CD4-positive, CD25-positive, alpha-beta regulatory T cell (primary cell): ENCODE measurements around the gene PTBP1. TPM values are rescaled to one million over a fixed set of nuclear protein-coding genes. Genes with fewer than 3 reads are reported as not detected.

Experiments
- ATAC-seq, 2 donors: fragments of 150-1000 bp; cut with Tn5 transposase; one replicate each; pipeline ENCODE4 v1.10.0; 2021; ENCODE audit warnings: low read depth in 2 of 2, moderate number of reproducible peaks in 2 of 2, moderate library complexity in 1 of 2
- DNase-seq, 3 donors: peaks; one replicate each; pipeline versions ENCODE4 v3.0.0 to v3.0.0-alpha.2; 2012 to 2022; ENCODE audit warnings: mixed read lengths in 1 of 3
- H3K27ac ChIP-seq: one replicate; pipeline ENCODE4 v1.7.0; 2013; ENCODE audit warnings: mild to moderate bottlenecking, low read length; ENCODE audit not compliant: insufficient read depth, poor library complexity, severe bottlenecking
- H3K27me3 ChIP-seq: one replicate; pipeline ENCODE4 v1.7.0; 2013; ENCODE audit warnings: low read length; ENCODE audit not compliant: control insufficient read depth, insufficient read depth
- H3K36me3 ChIP-seq: one replicate; pipeline ENCODE4 v1.7.0; 2013; ENCODE audit warnings: mild to moderate bottlenecking, low read length, moderate library complexity; ENCODE audit not compliant: control insufficient read depth, insufficient read depth
- H3K4me1 ChIP-seq: 2 replicates; pipeline ENCODE4 v1.7.0; 2013; ENCODE audit warnings: mild to moderate bottlenecking, low read length; ENCODE audit not compliant: insufficient read depth, control insufficient read depth, poor library complexity, severe bottlenecking
- H3K4me3 ChIP-seq: one replicate; pipeline ENCODE4 v1.7.0; 2013; ENCODE audit warnings: low read depth, mild to moderate bottlenecking, low read length, moderate library complexity
- H3K9me3 ChIP-seq, 2 experiments: 1 replicate in 1 of 2; 2 replicates in 1 of 2; pipeline ENCODE4 v1.7.0; 2013; ENCODE audit warnings: low read length in 2 of 2, mild to moderate bottlenecking in 1 of 2, moderate library complexity in 1 of 2; ENCODE audit not compliant: control insufficient read depth in 2 of 2
- H3K27ac Mint-ChIP-seq, 3 donors: one replicate each; pipeline ENCODE4 v1.8.0; 2020 to 2022; ENCODE audit warnings: mild to moderate bottlenecking in 3 of 3, mixed read lengths in 3 of 3, moderate library complexity in 2 of 3
- H3K27me3 Mint-ChIP-seq: one replicate; pipeline ENCODE4 v1.8.0; 2022; ENCODE audit warnings: mild to moderate bottlenecking, mixed read lengths
- H3K36me3 Mint-ChIP-seq: one replicate; pipeline ENCODE4 v1.8.0; 2020; ENCODE audit warnings: mixed read lengths
- H3K4me1 Mint-ChIP-seq, 4 donors: one replicate each; pipeline ENCODE4 v1.8.0; 2020 to 2022; ENCODE audit warnings: mixed read lengths in 4 of 4, mild to moderate bottlenecking in 1 of 4
- H3K4me3 Mint-ChIP-seq, 4 donors: one replicate each; pipeline ENCODE4 v1.8.0; 2020 to 2022; ENCODE audit warnings: mild to moderate bottlenecking in 4 of 4, mixed read lengths in 4 of 4, moderate library complexity in 3 of 4
- H3K9me3 Mint-ChIP-seq, 7 donors: one replicate each; pipeline ENCODE4 v1.8.0; 2020 to 2022; ENCODE audit warnings: mixed read lengths in 7 of 7, mild to moderate bottlenecking in 3 of 7, moderate library complexity in 2 of 7
- polyA plus RNA-seq, 4 donors: library from polyadenylated mRNA; unstranded; fragments of 300-500 nt; fragmentation: Illumina TruSeq; gene quantifications; one replicate each; pipeline ENCODE4 v1.2.3, GENCODE V29; 2021
- total RNA-seq: library from RNA; stranded (reverse); gene quantifications from one replicate; pipeline ENCODE4 v1.2.3, GENCODE V29; 2022

The PTBP1 gene
- total and polyA plus RNA-seq, 5 donors from 2014 or later = 108 to 308 (median 132) TPM

- no peak for ATAC-seq
Measured at GRCh38 chr19:778910-779653, 18.2 kb upstream of the PTBP1 start.

DNA sequence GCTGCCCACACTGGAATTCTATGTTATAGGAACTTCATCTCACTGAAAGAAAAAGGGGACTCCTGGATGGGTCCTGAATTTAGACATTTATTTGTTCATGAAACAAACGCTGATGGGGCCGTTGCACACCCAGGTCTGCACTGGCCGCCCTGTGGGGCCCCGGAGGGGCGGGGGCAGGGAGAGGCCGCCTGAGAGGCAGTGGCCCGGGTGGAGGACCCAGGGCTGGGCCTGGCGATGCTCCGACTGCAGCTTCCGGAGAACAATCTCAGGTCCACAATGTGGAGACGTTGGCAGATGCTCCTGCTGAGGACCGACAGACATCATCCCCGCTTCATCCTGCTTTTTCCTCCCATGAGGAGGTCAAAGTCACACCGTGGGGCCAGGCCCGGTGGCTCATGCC lies 16.3 kb upstream of the PTBP1 start:
- no peak for DNase-seq
- Mint-ChIP-seq H3K9me3 (no peaks in the 10 kb centered on the region), H3K27me3 (no peaks in the 10 kb centered on the region), H3K36me3 (no peaks in the 10 kb centered on the region), H3K27ac (no peak overlapping the region), H3K4me3 (no peak overlapping the region), H3K4me1 (no peaks in the 10 kb centered on the region)
- H3K27ac ChIP-seq = no peak overlapping the region
- no peaks in the 10 kb centered on the region for H3K36me3 ChIP-seq
- no peaks in the 10 kb centered on the region for H3K27me3 ChIP-seq
- no peaks in the 10 kb centered on the region for H3K4me1 ChIP-seq
- no peak for ATAC-seq
- no peaks in the 10 kb centered on the region for H3K9me3 ChIP-seq
- no peak overlapping the region for H3K4me3 ChIP-seq

More at GRCh38 chr19:778910-779653, 18.2 kb upstream of the PTBP1 start:
- H3K9me3 ChIP-seq = no peaks in the 10 kb centered on the region
- H3K4me3 Mint-ChIP-seq = no peak overlapping the region
- no peaks in the 10 kb centered on the region for H3K4me1 Mint-ChIP-seq
- no peaks in the 10 kb centered on the region for H3K9me3 Mint-ChIP-seq
- H3K4me3 ChIP-seq = no peak overlapping the region
- H3K27me3 ChIP-seq = no peaks in the 10 kb centered on the region
- H3K27me3 Mint-ChIP-seq = no peaks in the 10 kb centered on the region
- no peak overlapping the region for H3K27ac ChIP-seq
- peak overlapping the region in 1 of 3 donors; percentile 32 for H3K27ac Mint-ChIP-seq
- no peaks in the 10 kb centered on the region for H3K4me1 ChIP-seq
- H3K36me3 Mint-ChIP-seq = no peaks in the 10 kb centered on the region
- no peaks in the 10 kb centered on the region for H3K36me3 ChIP-seq
- no peak for DNase-seq

- Histone ChIP-seq H3K4me1 (no peaks in the 10 kb centered on the region), H3K4me3 (no peak overlapping the region), H3K9me3 (no peaks in the 10 kb centered on the region), H3K27me3 (no peaks in the 10 kb centered on the region), H3K27ac (no peak overlapping the region), H3K36me3 (no peaks in the 10 kb centered on the region)
- H3K9me3 Mint-ChIP-seq = no peaks in the 10 kb centered on the region
- no peak overlapping the region for H3K4me3 Mint-ChIP-seq
- no peaks in the 10 kb centered on the region for H3K27me3 Mint-ChIP-seq
- no peaks in the 10 kb centered on the region for H3K4me1 Mint-ChIP-seq
- no peak for DNase-seq
- H3K27ac Mint-ChIP-seq = no peak overlapping the region
- no peaks in the 10 kb centered on the region for H3K36me3 Mint-ChIP-seq
- no peak for ATAC-seq
Measured at GRCh38 chr19:781800-782184, 15.5 kb upstream of the PTBP1 start.

- Histone ChIP-seq H3K4me1 (no peaks in the 10 kb centered on the region), H3K9me3 (no peaks in the 10 kb centered on the region), H3K27me3 (no peaks in the 10 kb centered on the region), H3K4me3 (no peak overlapping the region), H3K27ac (no peak overlapping the region), H3K36me3 (no peaks in the 10 kb centered on the region)
- Mint-ChIP-seq H3K4me3 (no peak overlapping the region), H3K36me3 (no peaks in the 10 kb centered on the region), H3K4me1 (no peaks in the 10 kb centered on the region), H3K27me3 (no peaks in the 10 kb centered on the region), H3K27ac (no peak overlapping the region), H3K9me3 (no peaks in the 10 kb centered on the region)
- DNase-seq = no peak
- ATAC-seq = no peak
Measured at GRCh38 chr19:782185-782877, 14.9 kb upstream of the PTBP1 start.

DNA sequence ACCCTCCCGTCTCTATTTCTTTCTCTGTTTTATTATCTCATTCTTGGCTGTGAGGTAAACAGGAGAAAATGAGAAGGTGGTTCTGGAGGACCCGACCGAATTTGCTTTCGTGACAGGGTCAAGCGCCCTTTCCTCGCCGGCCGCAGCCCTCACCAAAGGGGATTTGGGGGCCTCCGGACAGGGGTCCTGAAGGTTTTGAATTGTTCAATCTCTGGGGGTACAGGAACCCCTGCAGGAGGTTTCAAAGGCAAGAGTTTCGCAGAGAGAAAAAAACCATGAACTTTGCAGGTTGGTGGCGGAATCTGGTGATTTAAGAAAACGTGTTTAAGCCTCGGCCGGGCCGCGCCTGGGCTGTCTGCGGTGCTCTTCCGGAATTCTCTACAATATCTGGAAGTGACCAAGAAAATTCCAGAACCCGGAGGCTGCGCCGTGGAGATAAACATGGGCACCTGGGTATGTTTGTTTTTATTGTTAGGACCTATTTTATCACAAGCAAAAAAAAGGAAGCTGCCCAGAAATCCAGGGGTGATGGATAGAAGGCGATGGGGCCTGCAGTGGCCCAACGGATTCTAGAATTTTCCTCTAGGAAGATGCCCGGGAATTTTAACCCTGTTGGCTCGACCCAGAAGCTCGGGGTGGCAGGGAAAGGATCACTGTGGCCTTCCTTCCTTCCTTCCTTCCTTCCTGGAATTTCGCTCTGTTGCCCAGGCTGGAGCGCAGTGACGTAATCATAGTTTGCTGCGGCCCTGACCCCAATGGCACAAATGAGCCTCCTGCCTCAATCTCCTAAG lies 14.2 kb upstream of the PTBP1 start:
- no peaks in the 10 kb centered on the region for H3K9me3 Mint-ChIP-seq
- ATAC-seq = no peak
- no peak overlapping the region for H3K27ac Mint-ChIP-seq
- Histone ChIP-seq H3K4me1 (no peaks in the 10 kb centered on the region), H3K27ac (no peak overlapping the region), H3K9me3 (no peaks in the 10 kb centered on the region), H3K27me3 (no peaks in the 10 kb centered on the region), H3K4me3 (no peak overlapping the region), H3K36me3 (no peaks in the 10 kb centered on the region)
- no peaks in the 10 kb centered on the region for H3K27me3 Mint-ChIP-seq
- H3K4me1 Mint-ChIP-seq = no peaks in the 10 kb centered on the region
- no peaks in the 10 kb centered on the region for H3K36me3 Mint-ChIP-seq
- DNase-seq = no peak
- H3K4me3 Mint-ChIP-seq = no peak overlapping the region

DNA sequence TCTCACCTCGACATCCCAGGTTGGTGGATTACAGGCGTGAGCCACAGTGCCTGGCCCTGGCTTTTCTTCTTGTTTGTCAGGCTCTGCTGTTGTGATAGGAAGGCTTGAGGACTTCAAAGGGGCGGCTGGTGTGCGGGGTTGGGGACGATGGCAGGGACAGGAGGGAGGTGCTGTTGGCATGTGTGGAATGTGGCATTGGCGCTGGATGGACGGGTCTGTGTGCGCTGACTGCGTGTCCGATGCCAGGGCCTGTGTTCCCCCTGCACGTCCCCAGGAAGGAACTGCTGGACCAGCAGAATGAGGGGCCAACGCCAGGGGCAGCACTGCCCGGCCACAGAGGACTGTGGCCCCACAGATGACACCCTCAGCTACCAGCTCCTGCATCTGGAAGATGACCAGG lies 12.7 kb upstream of the PTBP1 start:
- Histone ChIP-seq H3K36me3 (no peaks in the 10 kb centered on the region), H3K4me1 (no peaks in the 10 kb centered on the region), H3K9me3 (no peaks in the 10 kb centered on the region), H3K27me3 (no peaks in the 10 kb centered on the region), H3K4me3 (no peak overlapping the region), H3K27ac (no peak overlapping the region)
- no peak for ATAC-seq
- H3K9me3 Mint-ChIP-seq = no peaks in the 10 kb centered on the region
- H3K27me3 Mint-ChIP-seq = peaks cover 3% of the 10 kb centered on the region
- no peak overlapping the region for H3K27ac Mint-ChIP-seq
- no peak overlapping the region for H3K4me3 Mint-ChIP-seq
- H3K36me3 Mint-ChIP-seq = no peaks in the 10 kb centered on the region
- DNase-seq = no peak
- H3K4me1 Mint-ChIP-seq = peaks cover 0 to 4% (median 0%) of the 10 kb centered on the region in 4 donors

- Histone ChIP-seq H3K27me3 (no peaks in the 10 kb centered on the region), H3K9me3 (no peaks in the 10 kb centered on the region), H3K4me3 (no peak overlapping the region), H3K4me1 (no peaks in the 10 kb centered on the region), H3K27ac (no peak overlapping the region), H3K36me3 (no peaks in the 10 kb centered on the region)
- Mint-ChIP-seq H3K36me3 (no peaks in the 10 kb centered on the region), H3K4me3 (no peak overlapping the region), H3K9me3 (no peaks in the 10 kb centered on the region), H3K27ac (no peak overlapping the region), H3K4me1 (peaks cover 0 to 4% (median 0%) of the 10 kb centered on the region in 4 donors), H3K27me3 (peaks cover 16% of the 10 kb centered on the region)
- DNase-seq (no peak), ATAC-seq (no peak)
Measured at GRCh38 chr19:787536-787935, 9.7 kb upstream of the PTBP1 start.
